ENCODE results near the gene PLCB1. TPM values are rescaled to one million over a fixed set of nuclear protein-coding genes. Genes with fewer than 3 reads are reported as not detected.

Gene PLCB1
- total and polyA plus RNA-seq, 2 of the 4 experiments (the other 2 are of a cell fraction): 5.6 to 16.1 TPM

- Histone ChIP-seq H3K23ac (ENCODE audit: low read depth, low read length) (no peak overlapping the region), H4K5ac (ENCODE audit: low read depth, low read length) (peak overlapping the region; percentile 48; the same call in 1 of the 2 replicates), H3K9ac (ENCODE audit: low read depth, low read length) (no peak overlapping the region), H3K9me3 (ENCODE audit: control insufficient read depth, insufficient read depth, low read length) (no peaks in the 10 kb centered on the region), H2AK9ac (replicated peaks; ENCODE audit: low read depth, low read length, poor library complexity) (no peak overlapping the region), H3K27me3 (ENCODE audit: control insufficient read depth, insufficient read depth, low read length) (no peaks in the 10 kb centered on the region), H2AK5ac (ENCODE audit: low read depth, low read length) (no peak overlapping the region), H2BK5ac (ENCODE audit: low read depth, low read length, poor library complexity, severe bottlenecking) (no peak overlapping the region), H3K14ac (replicated peaks; ENCODE audit: low read depth, low read length) (0 out of 2 replicates have a peak overlapping the region, but pooled peaks have one; percentile 7), H3K4ac (ENCODE audit: low read depth, low read length) (no peak overlapping the region), H3K18ac (ENCODE audit: low read depth, low read length) (no peak overlapping the region), H4K20me1 (ENCODE audit: insufficient read depth, low read length) (no peaks in the 10 kb centered on the region), H2BK120ac (ENCODE audit: low read depth, low read length) (no peak overlapping the region), H3K27ac (ENCODE audit: insufficient read depth, low read length) (no peak overlapping the region), H3K36me3 (ENCODE audit: control insufficient read depth, insufficient read depth, low read length) (no peaks in the 10 kb centered on the region), H3K4me2 (ENCODE audit: low read depth, low read length) (no peak overlapping the region), H2AFZ (replicated peaks; ENCODE audit: low read length, poor library complexity) (no peak overlapping the region), H3K4me3 (ENCODE audit: insufficient read depth, low read depth, low read length) (no peak overlapping the region), H3K9me1 (ENCODE audit: insufficient read depth, low read length) (no peaks in the 10 kb centered on the region), H2BK15ac (ENCODE audit: low read depth, low read length) (no peak overlapping the region), H3K79me1 (ENCODE audit: low read depth in 1 of 2, low read length in 2 of 2) (no peaks in the 10 kb centered on the region), H4K8ac (ENCODE audit: low read depth in 2 of 2, low read length in 2 of 2) (no peak overlapping the region), H4K91ac (ENCODE audit: insufficient read depth, low read depth, low read length) (no peak overlapping the region), H3K56ac (ENCODE audit: extremely low read depth, insufficient read depth, low read length) (no peak overlapping the region), H3K4me1 (ENCODE audit: control insufficient read depth, insufficient read depth, low read length) (peaks cover 6% of the 10 kb centered on the region), H2BK20ac (ENCODE audit: low read depth, low read length) (no peak overlapping the region)
- DNase-seq: no peak
- peak; percentile 19; the same call in 1 of the 2 replicates for ATAC-seq (ENCODE audit: low read depth)
- CTCF ChIA-PET: interaction anchor here (1.4 kb wide), 1 partner anchor 89 kb away, joined by 3 read pairs; no protein-coding TSS in a partner anchor
- intact Hi-C loops (cut with micrococcal nuclease) (no loop called here), dilution Hi-C loops (cut with HindIII; ENCODE audit: low sequenced_read_pairs, unreplicated experiment) (loop anchor here (25.0 kb wide), 1 partner anchor 598 kb away; no protein-coding TSS in a partner anchor), in situ Hi-C loops (cut with MboI; ENCODE audit: low sequenced_read_pairs) (loop anchor here (10.0 kb wide), 1 partner anchor 600 kb away; no protein-coding TSS in a partner anchor)
- POLR2A ChIA-PET (ENCODE audit: unreplicated experiment): no interaction called here
- BruUV-seq (replicated peaks): no TSS peak
- TF ChIP-seq RCOR1 (IDR thresholded peaks at IDR 0.05; ENCODE audit: insufficient replicate concordance, low read length): no peak
- TF ChIP-seq CEBPB (IDR thresholded peaks at IDR 0.05; ENCODE audit: low read depth, low read length): no peak
- TF ChIP-seq MAZ (IDR thresholded peaks at IDR 0.05; ENCODE audit: borderline replicate concordance, low read depth, low read length): no peak
- TF ChIP-seq BHLHE40 (IDR thresholded peaks at IDR 0.05; ENCODE audit: low read depth, low read length): no peak
- no peak for TF ChIP-seq USF2 (IDR thresholded peaks at IDR 0.05; ENCODE audit: low read depth, low read length)
- TF ChIP-seq RFX5 (IDR thresholded peaks at IDR 0.05; ENCODE audit: low read depth, low read length): no peak
- TF ChIP-seq NFE2L2 (IDR thresholded peaks at IDR 0.05; ENCODE audit: low read depth, low read length): no peak
- TF ChIP-seq RAD21 (IDR thresholded peaks at IDR 0.05; ENCODE audit: low read length): no peak
- no peak for TF ChIP-seq CTCF (conservative IDR thresholded peaks at IDR 0.05; ENCODE audit: low read depth, low read length)
- no peak for TF ChIP-seq ELK1 (IDR thresholded peaks at IDR 0.05; ENCODE audit: borderline replicate concordance, low read depth, low read length)
- TF ChIP-seq POLR2A (IDR thresholded peaks at IDR 0.05; ENCODE audit: low read depth, low read length): no peak
- no peak for TF ChIP-seq SMC3 (IDR thresholded peaks at IDR 0.05; ENCODE audit: low read depth, low read length)
- 80% methylated on average over 1 of the region's 4 CpGs; no CpG with 5 or more reads in 1 of the 2 experiments for WGBS, 2 experiments (ENCODE audit: extremely low coverage in 2 of 2, insufficient read length in 1 of 2)
Measured at GRCh38 chr20:8764344-8764962, 632.4 kb downstream of the PLCB1 start.
